Esophagus muscularis mucosa (tissue), 4 donors: ENCODE data around the gene ARHGAP24. TPM values are rescaled to one million over a fixed set of nuclear protein-coding genes. Genes with fewer than 3 reads are reported as not detected.

Experiments
- DNase-seq: peaks from one replicate; pipeline ENCODE4 v3.0.0-alpha.2; 2017; ENCODE audit errors: extremely low spot score
- H3K27ac ChIP-seq, 4 donors: fragments of 200-600 bp; sonication (generic); replicated peaks in 1 of 4; 1 replicate in 3 of 4; 2 replicates in 1 of 4; pipeline ENCODE4 v1.5.1; 2016 to 2019; ENCODE audit warnings: mild to moderate bottlenecking in 1 of 4
- H3K27me3 ChIP-seq, 4 donors: fragments of 200-600 bp; sonication (generic); one replicate each; pipeline versions ENCODE4 v1.5.1 to v1.6.0; 2016 to 2019
- H3K36me3 ChIP-seq, 4 donors: fragments of 200-600 bp; sonication (generic); one replicate each; pipeline ENCODE4 v1.5.1; 2016 to 2019
- H3K4me1 ChIP-seq, 4 donors: fragments of 200-600 bp; sonication (generic); one replicate each; pipeline ENCODE4 v1.5.1; 2016 to 2019
- H3K4me3 ChIP-seq, 4 donors: fragments of 200-600 bp; sonication (generic); 1 replicate in 2 of 4; 2 replicates in 2 of 4; pipeline ENCODE4 v1.5.1; 2016 to 2019; ENCODE audit warnings: mild to moderate bottlenecking in 4 of 4, moderate library complexity in 1 of 4
- H3K9me3 ChIP-seq, 4 donors: fragments of 200-600 bp; sonication (generic); 1 replicate in 3 of 4; 2 replicates in 1 of 4; pipeline ENCODE4 v1.5.1; 2016 to 2019
- EP300 ChIP-seq: sonication (generic); formaldehyde crosslinking; IDR thresholded peaks from one replicate; pipeline ENCODE4 v1.6.1; 2017; ENCODE audit warnings: antibody characterized with exemption
- POLR2A ChIP-seq: fragments of 450-650 bp; IDR thresholded peaks from one replicate; pipeline ENCODE4 v1.6.1; 2017; ENCODE audit warnings: antibody characterized with exemption, moderate library complexity, mild to moderate bottlenecking, low read depth
- POLR2AphosphoS5 ChIP-seq, 2 donors: sonication (generic); formaldehyde crosslinking; IDR thresholded peaks; one replicate each; pipeline ENCODE4 v1.6.1; 2017; ENCODE audit warnings: antibody characterized with exemption in 2 of 2
- WGBS: methylation state at CpG from one replicate; pipeline ENCODE4 v1.1.5; 2018; 5-methylcytosine and 5-hydroxymethylcytosine counted together
- intact Hi-C: fragments of 100-400 bp; cut with DNase I; formaldehyde crosslinking; loops from one replicate; pipeline ENCODE4 v1.15.1; 2023
- total RNA-seq, 4 donors: library from RNA; depleted of rRNA; stranded (reverse); fragments of >200 nt; gene quantifications; one replicate each; pipeline versions ENCODE4 v1.1.0 to v1.2.1, GENCODE V29; 2016
- TF ChIP-seq, protein P1 (sequence below), 3 experiments: fragments of 200-600 bp in 2 of 3; fragments of 450-650 bp in 1 of 3; sonication (generic) in 2 of 3; IDR thresholded peaks; one replicate each; pipeline ENCODE4 v1.5.1; 2017 to 2019; ENCODE audit warnings: antibody characterized with exemption in 3 of 3, mild to moderate bottlenecking in 2 of 3, moderate library complexity in 1 of 3

ARHGAP24 gene
- total RNA-seq, 4 donors from 2014 or later: 17.6 to 30.2 (median 23.6) TPM

DNA sequence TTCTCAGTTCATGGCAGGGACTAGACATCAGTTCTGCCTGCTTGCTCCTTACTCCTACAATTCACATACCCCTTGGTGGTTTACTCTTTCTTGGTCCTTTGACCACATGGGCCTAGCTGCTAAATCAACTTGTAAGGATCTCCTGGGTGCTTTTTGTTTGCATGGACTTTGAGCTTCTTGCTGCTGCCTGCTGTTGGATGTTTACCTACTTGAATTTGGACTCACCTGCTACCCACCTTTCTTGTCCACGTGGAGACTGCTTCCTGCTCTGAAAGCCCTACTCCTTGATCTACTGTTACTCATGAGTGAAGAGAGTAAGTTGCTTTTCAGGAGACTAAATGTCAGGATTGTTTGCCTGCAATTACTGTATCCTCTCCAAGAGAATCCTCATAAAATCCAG lies 15.2 kb upstream of the ARHGAP24 start:
- no peak for TF ChIP-seq POLR2AphosphoS5 (IDR thresholded peaks at IDR 0.05)
- TF ChIP-seq, protein P1, sequence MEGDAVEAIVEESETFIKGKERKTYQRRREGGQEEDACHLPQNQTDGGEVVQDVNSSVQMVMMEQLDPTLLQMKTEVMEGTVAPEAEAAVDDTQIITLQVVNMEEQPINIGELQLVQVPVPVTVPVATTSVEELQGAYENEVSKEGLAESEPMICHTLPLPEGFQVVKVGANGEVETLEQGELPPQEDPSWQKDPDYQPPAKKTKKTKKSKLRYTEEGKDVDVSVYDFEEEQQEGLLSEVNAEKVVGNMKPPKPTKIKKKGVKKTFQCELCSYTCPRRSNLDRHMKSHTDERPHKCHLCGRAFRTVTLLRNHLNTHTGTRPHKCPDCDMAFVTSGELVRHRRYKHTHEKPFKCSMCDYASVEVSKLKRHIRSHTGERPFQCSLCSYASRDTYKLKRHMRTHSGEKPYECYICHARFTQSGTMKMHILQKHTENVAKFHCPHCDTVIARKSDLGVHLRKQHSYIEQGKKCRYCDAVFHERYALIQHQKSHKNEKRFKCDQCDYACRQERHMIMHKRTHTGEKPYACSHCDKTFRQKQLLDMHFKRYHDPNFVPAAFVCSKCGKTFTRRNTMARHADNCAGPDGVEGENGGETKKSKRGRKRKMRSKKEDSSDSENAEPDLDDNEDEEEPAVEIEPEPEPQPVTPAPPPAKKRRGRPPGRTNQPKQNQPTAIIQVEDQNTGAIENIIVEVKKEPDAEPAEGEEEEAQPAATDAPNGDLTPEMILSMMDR (IDR thresholded peaks at IDR 0.05): no peak
- no peak for TF ChIP-seq EP300
- no peak for TF ChIP-seq POLR2A
- no peak overlapping the region for H3K27ac ChIP-seq
- WGBS: 69% methylated on average over 1 of the region's 1 CpG

DNA sequence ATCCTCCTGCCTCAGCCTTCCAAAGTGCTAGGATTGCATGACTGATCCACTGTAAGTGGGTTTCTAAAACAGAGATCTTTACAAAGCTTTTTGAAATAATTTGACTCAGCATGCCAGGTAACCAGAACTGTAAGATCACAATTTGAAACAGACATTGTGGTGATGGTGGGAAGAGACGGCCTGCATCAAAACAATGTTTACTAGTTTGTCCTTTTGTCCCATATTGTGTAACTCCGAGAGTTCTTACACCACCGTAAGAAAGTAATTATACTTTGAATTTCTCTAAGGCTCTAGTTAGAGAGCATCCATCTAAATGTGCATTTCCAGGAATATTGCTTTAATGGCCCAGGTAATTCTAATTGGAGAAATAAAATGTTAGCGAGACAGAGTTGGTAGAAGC lies 594 bp upstream of the ARHGAP24 start:
- H3K9me3 ChIP-seq: no peaks in the 10 kb centered on the region
- TF ChIP-seq POLR2A (no peak), EP300 (no peak), POLR2AphosphoS5 (IDR thresholded peaks at IDR 0.05) (no peak)
- TF ChIP-seq, protein P1 (IDR thresholded peaks at IDR 0.05): no peak
- H3K27me3 ChIP-seq: peaks cover 0 to 33% (median 2%) of the 10 kb centered on the region in 4 donors
- H3K4me3 ChIP-seq: peak overlapping the region; percentile 51 to 65 (median 58)
- peaks cover 4 to 14% (median 11%) of the 10 kb centered on the region in 4 donors for H3K4me1 ChIP-seq
- WGBS: 77% methylated on average over 4 of the region's 4 CpGs
- intact Hi-C loops: no loop called here
- no peaks in the 10 kb centered on the region for H3K36me3 ChIP-seq
- peak overlapping the region; percentile 55 to 68 (median 60) for H3K27ac ChIP-seq
- DNase-seq: no peak

More for the DNA sequence above, 15.2 kb upstream of the ARHGAP24 start:
- H3K4me1 ChIP-seq: no peaks in the 10 kb centered on the region
- no peak for DNase-seq
- H3K36me3 ChIP-seq: no peaks in the 10 kb centered on the region
- H3K9me3 ChIP-seq: no peaks in the 10 kb centered on the region
- no peak overlapping the region for H3K4me3 ChIP-seq
- no peaks in the 10 kb centered on the region for H3K27me3 ChIP-seq
- intact Hi-C loops: no loop called here

DNA sequence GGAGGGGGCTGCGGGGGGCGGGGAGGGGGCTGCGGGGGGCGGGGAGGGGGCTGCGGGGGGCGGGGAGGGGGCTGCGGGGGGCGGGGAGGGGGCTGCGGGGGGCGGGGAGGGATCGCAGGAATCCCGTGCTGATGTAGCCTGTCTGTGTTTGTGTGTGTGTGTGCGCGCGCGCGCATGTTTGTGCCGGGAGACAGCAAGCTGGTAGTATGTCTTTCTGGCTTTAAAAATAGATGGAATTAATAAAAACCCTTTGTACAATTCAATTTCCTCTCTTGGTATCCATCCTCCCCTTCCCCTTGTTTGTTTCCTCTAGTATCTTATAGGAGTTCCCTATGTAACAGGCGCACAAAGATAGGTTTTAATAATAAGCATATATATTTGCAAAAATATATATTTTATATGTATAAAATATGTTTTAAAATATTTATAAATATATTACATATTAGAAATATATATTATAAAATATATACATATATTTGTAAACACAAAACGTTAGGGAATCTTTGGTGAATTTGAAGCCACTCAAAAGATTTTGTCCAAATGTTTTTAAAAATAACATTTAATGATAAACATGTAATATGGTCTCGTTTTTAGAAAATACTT lies 782 bp downstream of the ARHGAP24 start:
- Histone ChIP-seq H3K27me3 (peaks cover 0 to 33% (median 2%) of the 10 kb centered on the region in 4 donors), H3K9me3 (no peaks in the 10 kb centered on the region), H3K4me3 (peak overlapping the region; percentile 51 to 65 (median 58)), H3K36me3 (no peaks in the 10 kb centered on the region), H3K4me1 (peaks cover 4 to 14% (median 11%) of the 10 kb centered on the region in 4 donors), H3K27ac (peak overlapping the region; percentile 55 to 68 (median 60))
- no peak for DNase-seq
- intact Hi-C loops: no loop called here
- TF ChIP-seq POLR2A: no peak
- TF ChIP-seq, protein P1 (IDR thresholded peaks at IDR 0.05): no peak
- TF ChIP-seq EP300: no peak
- TF ChIP-seq POLR2AphosphoS5 (IDR thresholded peaks at IDR 0.05): no peak
- 8% methylated on average over 11 of the region's 21 CpGs for WGBS

DNA sequence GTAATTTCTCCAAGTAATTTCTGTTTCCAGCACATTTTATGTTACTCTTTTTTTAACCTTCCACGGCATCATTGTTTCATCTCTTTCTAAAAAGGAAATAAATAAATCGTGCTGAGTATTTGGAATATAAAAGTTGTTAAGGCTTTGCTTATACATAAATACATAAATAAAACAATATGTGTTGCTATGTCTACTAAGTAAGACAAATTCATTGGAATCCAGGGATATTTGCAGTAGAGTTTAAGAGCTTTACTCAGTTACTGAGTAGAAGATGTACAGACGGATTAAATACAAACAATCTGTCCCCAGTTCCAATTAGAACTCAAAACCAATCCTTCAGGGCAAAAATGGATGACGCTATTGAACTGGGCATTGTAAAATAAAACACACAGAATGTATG lies 1.4 kb downstream of the ARHGAP24 start:
- peak overlapping the region; percentile 5 to 65 (median 58) for H3K4me3 ChIP-seq
- H3K36me3 ChIP-seq: no peaks in the 10 kb centered on the region
- no peak overlapping the region for H3K27ac ChIP-seq
- no peak for DNase-seq
- no peaks in the 10 kb centered on the region for H3K9me3 ChIP-seq
- H3K27me3 ChIP-seq: peaks cover 0 to 33% (median 2%) of the 10 kb centered on the region in 4 donors
- no peak for TF ChIP-seq POLR2AphosphoS5 (IDR thresholded peaks at IDR 0.05)
- TF ChIP-seq, protein P1 (IDR thresholded peaks at IDR 0.05): no peak
- TF ChIP-seq POLR2A: no peak
- no peak for TF ChIP-seq EP300
- peaks cover 4 to 14% (median 11%) of the 10 kb centered on the region in 4 donors for H3K4me1 ChIP-seq
- intact Hi-C loops: no loop called here
- WGBS: 63% methylated on average over 4 of the region's 4 CpGs

DNA sequence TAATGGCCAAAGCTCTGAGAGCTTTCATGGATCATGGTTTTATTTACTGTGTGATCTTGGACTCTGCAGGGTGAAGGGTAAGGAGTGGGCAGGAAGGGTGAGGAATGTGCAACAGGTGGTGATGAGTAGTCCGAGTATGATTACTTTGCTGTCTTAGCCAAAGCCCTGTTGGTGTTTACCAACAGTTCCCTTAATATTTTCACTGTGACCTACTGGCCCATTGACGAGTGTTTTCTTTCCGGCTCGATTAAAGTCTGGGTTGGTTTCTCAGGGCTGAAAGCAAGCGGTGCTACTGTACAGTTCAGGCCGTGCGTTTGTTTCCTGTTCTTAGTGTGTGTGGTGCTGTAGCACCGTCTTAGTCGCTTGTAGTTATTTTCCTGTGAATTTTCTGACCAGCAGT lies 2.6 kb downstream of the ARHGAP24 start:
- no peak for TF ChIP-seq POLR2A
- no peak for DNase-seq
- Histone ChIP-seq H3K36me3 (no peaks in the 10 kb centered on the region), H3K27me3 (peaks cover 0 to 33% (median 2%) of the 10 kb centered on the region in 4 donors), H3K9me3 (no peaks in the 10 kb centered on the region), H3K4me1 (peaks cover 4 to 14% (median 11%) of the 10 kb centered on the region in 4 donors), H3K4me3 (peak overlapping the region in 3 of 4 donors; percentile 2 to 27 (median 10)), H3K27ac (no peak overlapping the region)
- WGBS: 77% methylated on average over 9 of the region's 9 CpGs
- intact Hi-C loops: no loop called here
